IgD-negative memory B cell (primary cell): ENCODE measurements around the gene TSPAN17. TPM values are rescaled to one million over a fixed set of nuclear protein-coding genes. Genes with fewer than 3 reads are reported as not detected.
A peak's percentile ranks its signal among the peaks of the same experiment; 100 is the strongest.

Experiments used
- H3K27ac Mint-ChIP-seq, 3 donors: one replicate each; pipeline ENCODE4 v1.8.0; 2020 to 2022; ENCODE audit warnings: mild to moderate bottlenecking in 3 of 3, mixed read lengths in 3 of 3, moderate library complexity in 1 of 3
- H3K27me3 Mint-ChIP-seq: one replicate; pipeline ENCODE4 v1.8.0; 2021; ENCODE audit warnings: mixed read lengths
- H3K36me3 Mint-ChIP-seq: one replicate; pipeline ENCODE4 v1.8.0; 2020; ENCODE audit warnings: mild to moderate bottlenecking, mixed read lengths
- H3K4me1 Mint-ChIP-seq, 3 donors: one replicate each; pipeline ENCODE4 v1.8.0; 2020 to 2022; ENCODE audit warnings: mixed read lengths in 3 of 3, mild to moderate bottlenecking in 1 of 3
- H3K4me3 Mint-ChIP-seq, 4 donors: one replicate each; pipeline ENCODE4 v1.8.0; 2020 to 2022; ENCODE audit warnings: mild to moderate bottlenecking in 4 of 4, mixed read lengths in 4 of 4, moderate library complexity in 3 of 4
- H3K9me3 Mint-ChIP-seq, 3 donors: one replicate each; pipeline ENCODE4 v1.8.0; 2020 to 2021; ENCODE audit warnings: mixed read lengths in 3 of 3, mild to moderate bottlenecking in 1 of 3
- polyA plus RNA-seq: library from polyadenylated mRNA; unstranded; fragments of 300-500 nt; fragmentation: Illumina TruSeq; gene quantifications from one replicate; pipeline ENCODE4 v1.2.3, GENCODE V29; 2021

TSPAN17 gene
- polyA plus RNA-seq, 1 donor from 2014 or later, result 19.5 TPM

DNA sequence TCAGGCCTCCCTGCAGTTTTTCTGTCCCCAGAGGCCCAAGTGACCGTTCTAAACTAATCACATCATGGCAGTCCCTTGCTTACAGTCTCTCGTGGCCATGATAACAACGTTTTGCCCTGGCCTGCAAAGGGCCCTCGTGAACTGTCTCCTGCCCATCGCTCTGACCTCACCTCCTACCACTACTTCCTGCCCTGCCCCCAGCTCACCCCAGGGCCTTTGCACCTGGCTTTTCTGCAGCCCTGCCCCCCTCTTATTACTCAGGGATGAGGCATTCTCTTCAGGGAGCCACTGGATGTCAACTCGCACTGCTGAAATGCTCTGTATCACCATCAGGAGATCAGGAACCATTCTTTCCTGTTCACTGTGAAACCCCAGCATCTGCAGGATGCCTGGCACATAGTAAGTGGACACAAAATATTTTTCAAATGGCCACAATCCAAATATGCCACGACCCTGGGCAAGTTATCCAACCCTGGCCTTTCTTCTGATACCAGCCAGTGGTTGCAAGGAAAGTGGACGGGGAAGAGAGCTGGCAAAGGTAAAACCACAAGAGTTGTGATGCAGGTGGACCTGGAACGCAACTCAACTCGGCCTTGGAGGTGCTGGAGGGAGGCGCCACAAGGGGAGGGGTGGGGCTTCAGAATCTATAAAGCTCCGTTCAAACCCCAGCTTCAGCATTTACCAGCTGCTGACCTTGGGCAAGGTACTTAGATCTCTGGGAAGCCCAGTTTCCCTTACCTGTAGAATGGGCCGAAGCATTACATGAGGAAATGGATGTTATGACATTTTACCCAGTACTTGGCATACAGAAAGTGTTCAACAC is 18.7 kb upstream of the TSPAN17 start:
- peak overlapping the region in 3 of 4 donors; percentile 25 to 55 (median 48) for H3K4me3 Mint-ChIP-seq
- peaks cover 29% of the 10 kb centered on the region for H3K27me3 Mint-ChIP-seq
- peak overlapping the region in 1 of 3 donors; percentile 73 for H3K27ac Mint-ChIP-seq
- H3K4me1 Mint-ChIP-seq, result peaks cover 11 to 23% (median 14%) of the 10 kb centered on the region in 3 donors
- H3K9me3 Mint-ChIP-seq, result no peaks in the 10 kb centered on the region
- H3K36me3 Mint-ChIP-seq, result no peaks in the 10 kb centered on the region

DNA sequence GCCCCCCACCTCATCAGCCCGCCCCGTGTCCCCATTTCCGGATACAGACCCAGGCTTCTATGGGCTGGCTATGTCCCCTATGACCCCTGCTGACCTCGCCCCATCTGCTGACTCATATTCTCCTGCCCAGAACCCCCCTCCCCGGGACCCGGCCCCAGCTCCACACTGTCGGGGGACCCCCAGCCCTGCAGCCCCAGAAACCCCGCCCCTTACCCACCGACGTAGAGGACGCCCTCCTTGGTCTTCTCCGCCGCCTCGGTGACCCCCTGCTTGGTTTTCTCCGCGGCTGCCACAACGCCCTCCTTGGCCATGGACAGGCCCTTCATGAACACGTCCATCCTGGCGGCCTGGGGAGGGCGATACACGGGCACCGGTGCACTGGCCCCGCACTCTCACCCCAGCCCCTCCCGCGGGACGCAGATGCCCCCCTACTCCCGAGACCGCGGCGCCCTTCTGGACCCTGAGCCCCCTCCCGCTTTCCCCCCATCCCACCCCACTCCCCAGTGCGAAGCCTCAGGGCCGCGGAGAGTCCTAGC is 17.9 kb upstream of the TSPAN17 start:
- Mint-ChIP-seq H3K36me3 (no peaks in the 10 kb centered on the region), H3K27ac (peak overlapping the region in 1 of 3 donors; percentile 80), H3K4me1 (peaks cover 18 to 28% (median 21%) of the 10 kb centered on the region in 3 donors), H3K9me3 (no peaks in the 10 kb centered on the region), H3K4me3 (peak overlapping the region; percentile 25 to 76 (median 46)), H3K27me3 (peaks cover 34% of the 10 kb centered on the region)

DNA sequence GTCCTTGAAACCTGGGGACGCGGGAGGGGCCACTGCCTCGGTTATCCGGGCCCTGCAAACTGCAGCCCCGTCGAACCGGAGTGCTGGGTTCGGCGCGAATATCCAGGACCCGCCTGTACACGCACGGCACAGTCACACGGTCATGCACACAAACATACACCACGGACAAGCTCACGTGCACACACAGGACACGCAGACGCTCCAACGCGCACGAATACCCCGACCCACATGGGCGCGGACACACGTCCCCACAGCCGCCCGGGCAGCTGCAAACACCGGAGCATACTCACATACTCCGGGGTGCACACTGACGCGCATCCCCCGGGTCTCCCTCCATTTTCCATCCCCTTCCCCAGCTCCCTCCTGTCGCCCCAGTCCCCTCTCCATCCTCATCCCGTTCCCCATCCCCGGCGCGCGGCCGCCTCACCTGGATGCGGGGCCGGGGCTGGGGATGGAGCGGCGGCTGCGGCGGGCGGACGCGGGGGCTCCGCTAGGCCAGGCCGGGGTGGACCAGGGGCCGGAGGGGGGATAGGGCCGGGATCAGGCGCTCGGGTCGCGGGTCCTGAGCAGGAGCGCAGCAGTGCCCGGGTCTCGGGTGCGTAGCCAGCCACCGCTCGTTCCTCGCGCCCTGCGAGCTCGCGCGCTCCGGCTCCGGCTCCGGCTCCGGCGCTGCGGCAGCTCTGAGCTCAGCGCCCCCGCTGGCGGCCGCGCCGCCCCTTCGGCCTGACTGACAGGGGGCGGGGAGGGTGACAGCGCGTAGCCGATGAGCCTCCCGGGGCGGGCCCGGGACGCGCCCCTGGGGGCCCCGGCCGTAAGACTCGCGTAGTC is 17.2 kb upstream of the TSPAN17 start, which contains the start of the genes EIF4E1B and SNCB:
TSS of gene EIF4E1B (plus strand) at position 823 of the 828 bp plus-strand sequence. CDS start 12,113 bp downstream, outside the sequence.
TSS of gene SNCB (minus strand) at position 682 of the 828 bp plus-strand sequence. CDS start 880 bp downstream, outside the sequence.
- no peaks in the 10 kb centered on the region for H3K36me3 Mint-ChIP-seq
- peaks cover 21 to 31% (median 25%) of the 10 kb centered on the region in 3 donors for H3K4me1 Mint-ChIP-seq
- peak within 1 kb of the TSS; percentile 38 to 86 (median 74) for H3K4me3 Mint-ChIP-seq
- no peaks in the 10 kb centered on the region for H3K9me3 Mint-ChIP-seq
- peak within 1 kb of the TSS in 2 of 3 donors; percentile 33 to 80 for H3K27ac Mint-ChIP-seq
- H3K27me3 Mint-ChIP-seq, result peaks cover 34% of the 10 kb centered on the region

DNA sequence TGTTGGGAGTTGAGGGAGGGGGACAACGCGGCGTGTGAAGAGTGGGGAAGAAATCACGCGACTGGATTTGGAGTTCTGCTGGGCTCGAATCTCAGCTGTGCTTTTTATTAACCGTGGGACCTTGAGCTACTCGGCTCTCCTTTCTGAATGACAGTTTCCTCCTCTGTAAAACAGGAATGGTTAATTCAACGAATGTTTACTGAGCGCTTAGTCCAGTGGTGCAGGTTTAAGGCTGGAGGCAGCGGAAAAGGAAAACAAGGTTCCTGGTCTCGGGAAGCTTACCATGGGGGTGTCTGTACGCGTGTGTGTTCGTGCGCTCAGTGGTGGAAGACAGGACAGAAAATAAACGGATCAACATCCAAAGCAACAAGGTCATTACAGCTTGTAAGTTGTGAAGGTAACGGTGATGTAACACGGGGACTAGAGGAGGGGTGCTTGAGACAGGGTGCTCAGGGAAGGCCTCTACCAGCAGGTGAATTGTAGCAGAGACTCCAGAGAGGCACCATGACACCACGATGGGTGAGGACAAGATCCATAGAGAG is 16.5 kb upstream of the TSPAN17 start:
- H3K36me3 Mint-ChIP-seq, result no peaks in the 10 kb centered on the region
- peaks cover 24 to 34% (median 27%) of the 10 kb centered on the region in 3 donors for H3K4me1 Mint-ChIP-seq
- H3K27ac Mint-ChIP-seq, result peak overlapping the region in 1 of 3 donors; percentile 33
- H3K9me3 Mint-ChIP-seq, result no peaks in the 10 kb centered on the region
- peak overlapping the region; percentile 38 to 86 (median 74) for H3K4me3 Mint-ChIP-seq
- H3K27me3 Mint-ChIP-seq, result peaks cover 31% of the 10 kb centered on the region

DNA sequence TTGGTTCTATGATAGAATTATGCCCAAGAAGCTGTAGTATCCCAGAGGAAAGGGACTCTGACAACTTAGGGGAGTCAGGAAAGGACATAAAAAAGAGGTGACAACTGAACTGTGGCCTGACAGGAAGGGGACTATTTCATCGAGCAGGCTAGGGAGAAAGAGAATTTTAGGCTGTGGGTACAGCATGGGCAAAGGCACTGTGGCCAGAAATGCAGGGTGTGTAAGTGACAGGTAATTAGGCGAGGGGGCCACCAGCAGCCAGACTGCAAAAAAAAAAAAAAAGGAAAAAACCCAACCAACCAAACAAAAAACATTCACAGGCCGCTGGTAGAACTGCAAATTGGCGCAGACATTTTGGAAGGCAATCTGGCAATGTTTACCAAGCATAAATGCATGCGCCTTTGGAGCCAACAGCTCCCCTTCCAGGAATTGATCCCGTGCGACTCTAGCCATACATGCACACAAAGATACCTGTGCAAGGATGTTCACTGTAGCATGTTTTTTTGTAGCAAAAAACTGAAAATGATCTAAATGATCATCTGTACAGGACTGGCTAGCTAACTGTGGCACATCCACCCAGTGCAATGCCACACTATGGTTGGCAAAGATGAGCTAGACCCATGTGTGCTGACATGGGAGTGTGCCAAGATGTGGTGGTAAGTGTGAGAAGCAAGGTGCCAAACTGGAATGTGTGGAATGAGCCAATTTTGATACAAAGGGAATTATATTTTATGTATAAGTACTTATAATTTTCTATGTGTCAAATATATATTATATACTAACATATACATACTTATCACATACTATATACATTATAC is 15.7 kb upstream of the TSPAN17 start:
- Mint-ChIP-seq H3K27ac (no peak overlapping the region), H3K27me3 (peaks cover 32% of the 10 kb centered on the region), H3K36me3 (no peaks in the 10 kb centered on the region), H3K4me3 (peak overlapping the region in 2 of 4 donors; percentile 18 to 70), H3K4me1 (peaks cover 24 to 34% (median 25%) of the 10 kb centered on the region in 3 donors), H3K9me3 (no peaks in the 10 kb centered on the region)

DNA sequence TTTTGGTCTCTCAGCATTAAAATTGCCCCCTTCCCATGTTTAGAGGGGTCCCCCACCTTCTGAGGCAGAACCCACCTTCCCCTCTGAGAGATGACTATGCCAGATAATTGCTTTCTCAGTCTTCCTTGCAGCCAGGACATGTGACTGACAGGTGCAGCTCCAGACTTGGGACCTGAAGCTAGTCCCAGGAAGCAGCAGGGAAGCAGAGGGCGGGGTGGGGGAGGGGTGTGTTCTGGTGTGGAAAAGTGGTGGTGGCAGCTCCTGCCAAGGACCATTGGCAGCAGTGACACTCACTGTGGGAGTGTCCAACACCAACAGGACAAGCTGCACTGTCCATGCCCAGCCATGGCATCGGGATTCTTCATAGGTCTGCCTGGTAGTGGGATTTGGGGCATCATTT is 14.5 kb upstream of the TSPAN17 start:
- Mint-ChIP-seq H3K4me1 (peaks cover 24 to 31% (median 25%) of the 10 kb centered on the region in 3 donors), H3K4me3 (peak overlapping the region in 1 of 4 donors; percentile 86), H3K27ac (no peak overlapping the region), H3K9me3 (no peaks in the 10 kb centered on the region), H3K27me3 (peaks cover 29% of the 10 kb centered on the region), H3K36me3 (no peaks in the 10 kb centered on the region)

DNA sequence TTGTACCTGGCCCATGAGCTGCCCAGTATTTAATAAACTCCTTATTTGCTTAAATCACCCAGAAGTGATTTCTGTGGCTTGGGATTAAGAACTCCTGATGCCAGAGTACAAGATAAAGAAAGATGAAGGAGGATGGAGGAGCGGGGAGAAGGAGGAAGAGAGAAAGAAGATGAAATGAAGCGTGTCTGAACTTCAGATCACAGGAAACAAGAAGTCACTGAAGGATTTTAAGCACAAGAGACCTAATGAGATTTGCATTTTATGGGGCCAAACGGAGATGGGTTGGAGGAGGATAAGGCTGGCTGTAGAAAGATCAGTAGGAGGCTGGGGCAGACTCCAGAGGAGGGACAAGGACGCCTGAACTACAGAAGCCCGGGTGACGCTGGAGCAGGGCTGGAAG is 13.7 kb upstream of the TSPAN17 start:
- peaks cover 30% of the 10 kb centered on the region for H3K27me3 Mint-ChIP-seq
- H3K4me3 Mint-ChIP-seq, result peak overlapping the region; percentile 1 to 86 (median 69)
- no peaks in the 10 kb centered on the region for H3K9me3 Mint-ChIP-seq
- peaks cover 2% of the 10 kb centered on the region for H3K36me3 Mint-ChIP-seq
- no peak overlapping the region for H3K27ac Mint-ChIP-seq
- peaks cover 24 to 31% (median 25%) of the 10 kb centered on the region in 3 donors for H3K4me1 Mint-ChIP-seq

DNA sequence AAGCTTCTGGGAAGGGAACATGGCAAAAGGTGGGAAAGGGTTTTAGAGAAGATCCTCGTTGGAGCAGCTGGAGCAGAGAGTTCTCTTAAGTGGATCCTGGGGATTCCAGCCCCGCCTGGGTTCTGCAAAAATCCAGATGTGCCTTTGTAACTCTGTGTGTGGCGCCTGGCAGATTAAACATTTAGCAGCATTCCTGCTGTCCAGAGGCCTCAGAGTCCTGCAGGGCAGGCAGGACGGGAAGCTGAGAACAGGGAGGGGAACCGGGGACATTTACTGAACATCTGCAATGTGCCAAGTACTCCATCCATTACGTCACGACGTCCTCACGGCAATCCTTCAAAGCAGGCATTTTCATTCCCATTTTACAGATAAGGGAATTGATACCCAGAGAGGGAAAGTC is 10.9 kb upstream of the TSPAN17 start:
- Mint-ChIP-seq H3K4me1 (peaks cover 16 to 20% (median 20%) of the 10 kb centered on the region in 3 donors), H3K27ac (no peak overlapping the region), H3K4me3 (peak overlapping the region in 1 of 4 donors; percentile 29), H3K27me3 (peaks cover 17% of the 10 kb centered on the region), H3K9me3 (no peaks in the 10 kb centered on the region), H3K36me3 (peaks cover 2% of the 10 kb centered on the region)

DNA sequence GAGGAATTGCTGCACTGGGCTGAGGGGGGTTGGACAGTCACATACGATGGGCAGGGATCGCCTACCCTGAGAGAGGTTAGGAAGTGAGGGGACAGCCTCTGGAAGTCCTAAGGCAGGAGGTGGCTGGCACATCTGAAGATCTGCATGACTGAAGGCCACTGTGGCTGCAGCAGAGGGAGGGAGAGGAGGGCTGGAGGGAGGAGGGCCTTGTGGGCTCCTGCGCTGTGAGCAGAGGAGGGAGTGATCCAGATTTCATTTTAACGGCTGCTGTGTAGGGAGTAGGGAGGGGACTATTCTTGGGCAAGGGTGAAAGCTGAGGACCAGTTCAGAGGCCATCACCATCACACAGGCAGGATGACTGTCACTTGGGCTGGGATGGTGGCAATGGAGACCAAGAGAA is 9.7 kb upstream of the TSPAN17 start:
- Mint-ChIP-seq H3K36me3 (peaks cover 2% of the 10 kb centered on the region), H3K4me3 (peak overlapping the region in 1 of 4 donors; percentile 65), H3K4me1 (peaks cover 16 to 20% (median 19%) of the 10 kb centered on the region in 3 donors), H3K27me3 (peaks cover 17% of the 10 kb centered on the region), H3K27ac (no peak overlapping the region), H3K9me3 (no peaks in the 10 kb centered on the region)

DNA sequence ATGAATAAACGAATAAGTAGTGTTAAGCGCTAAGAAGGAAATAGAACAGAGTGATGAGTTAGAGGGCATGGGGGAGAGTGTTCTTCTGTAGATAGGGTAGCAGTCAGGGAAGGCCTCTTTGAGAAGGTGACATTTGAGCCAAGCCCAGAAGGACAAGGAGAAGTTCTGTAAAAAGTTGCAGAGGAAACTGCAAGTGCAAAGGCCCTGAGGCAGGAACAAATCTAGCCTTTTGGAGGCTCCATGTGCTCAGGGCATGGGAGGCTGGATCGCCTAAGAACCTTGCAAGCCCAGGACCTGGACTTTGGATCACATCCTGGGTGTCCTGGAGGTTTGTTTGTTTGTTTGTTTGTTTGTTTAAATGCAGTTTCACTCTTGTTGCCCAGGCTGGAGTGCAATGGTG is 8.8 kb upstream of the TSPAN17 start:
- peaks cover 17% of the 10 kb centered on the region for H3K27me3 Mint-ChIP-seq
- peaks cover 14 to 16% (median 15%) of the 10 kb centered on the region in 3 donors for H3K4me1 Mint-ChIP-seq
- H3K4me3 Mint-ChIP-seq, result no peak overlapping the region
- no peaks in the 10 kb centered on the region for H3K9me3 Mint-ChIP-seq
- H3K27ac Mint-ChIP-seq, result no peak overlapping the region
- peaks cover 2% of the 10 kb centered on the region for H3K36me3 Mint-ChIP-seq

DNA sequence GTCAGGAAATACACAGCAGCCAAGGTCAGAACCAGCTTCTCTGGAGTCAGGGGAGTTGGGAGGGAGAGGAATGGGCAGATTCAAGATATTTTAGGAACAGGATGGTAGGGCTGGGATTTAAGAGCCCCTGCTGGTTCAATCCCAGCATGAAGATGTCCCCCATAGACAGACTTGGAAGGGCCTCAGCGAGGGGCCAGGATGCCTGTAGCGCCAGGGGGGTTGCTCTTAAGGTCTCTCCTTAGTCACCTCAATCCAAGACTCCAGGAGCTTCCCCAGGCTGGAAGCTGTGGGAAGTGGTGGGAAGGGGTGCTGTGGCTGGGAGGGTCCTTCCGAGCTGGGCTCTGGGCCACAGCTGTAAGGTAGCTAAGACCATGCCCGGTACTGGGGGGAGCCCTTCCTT is 8.1 kb upstream of the TSPAN17 start:
- Mint-ChIP-seq H3K36me3 (peaks cover 2% of the 10 kb centered on the region), H3K27ac (no peak overlapping the region), H3K4me1 (peaks cover 7 to 8% (median 7%) of the 10 kb centered on the region in 3 donors), H3K9me3 (no peaks in the 10 kb centered on the region), H3K4me3 (no peak overlapping the region), H3K27me3 (peaks cover 14% of the 10 kb centered on the region)

DNA sequence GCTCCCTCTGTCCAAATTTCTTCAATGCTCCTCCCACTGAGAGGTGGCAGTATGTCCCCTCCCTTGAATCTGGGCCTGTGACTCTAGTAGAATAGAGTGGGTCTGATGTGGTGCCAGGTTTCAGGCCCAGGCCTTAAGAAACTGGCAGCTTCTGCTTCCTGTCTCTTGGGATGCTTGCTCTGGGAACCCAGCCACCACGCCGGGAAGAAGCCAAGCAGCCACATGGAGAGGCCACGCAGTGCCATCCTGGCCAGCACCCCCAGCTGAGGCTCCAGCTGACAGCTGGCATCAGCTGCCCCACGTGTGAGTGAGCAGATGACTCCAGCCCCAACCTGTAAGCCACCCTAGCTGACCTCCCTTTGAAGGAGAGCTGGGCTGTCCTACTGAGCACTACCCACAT is 7.3 kb upstream of the TSPAN17 start:
- H3K27ac Mint-ChIP-seq, result no peak overlapping the region
- H3K36me3 Mint-ChIP-seq, result peaks cover 2% of the 10 kb centered on the region
- H3K9me3 Mint-ChIP-seq, result no peaks in the 10 kb centered on the region
- peaks cover 14% of the 10 kb centered on the region for H3K27me3 Mint-ChIP-seq
- peaks cover 4% of the 10 kb centered on the region in 3 donors for H3K4me1 Mint-ChIP-seq
- no peak overlapping the region for H3K4me3 Mint-ChIP-seq

DNA sequence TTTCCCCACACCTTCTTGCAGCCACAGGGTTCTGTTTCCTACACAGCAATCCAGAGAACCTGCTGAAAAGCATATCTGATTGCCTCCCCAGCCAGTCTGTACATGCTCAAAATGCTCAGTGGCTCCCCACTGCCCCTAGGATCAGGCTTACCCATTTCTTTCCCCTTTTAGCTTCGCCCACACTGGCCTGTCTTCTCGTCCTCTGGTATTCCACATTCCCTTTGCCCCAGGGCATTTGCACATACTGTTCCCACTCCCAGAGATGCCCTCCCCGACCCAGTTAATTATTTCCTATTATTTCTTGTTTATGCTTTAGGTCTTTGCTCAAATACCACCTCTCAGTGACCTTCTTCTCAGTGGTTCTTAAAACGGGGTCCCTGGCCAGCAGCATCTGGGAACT is 6.7 kb upstream of the TSPAN17 start:
- H3K27me3 Mint-ChIP-seq, result peaks cover 14% of the 10 kb centered on the region
- no peaks in the 10 kb centered on the region for H3K9me3 Mint-ChIP-seq
- no peaks in the 10 kb centered on the region for H3K4me1 Mint-ChIP-seq
- H3K27ac Mint-ChIP-seq, result no peak overlapping the region
- peaks cover 2% of the 10 kb centered on the region for H3K36me3 Mint-ChIP-seq
- no peak overlapping the region for H3K4me3 Mint-ChIP-seq
